Common myeloid progenitor, CD34-positive (primary cell): Measurements from ENCODE around the gene TYW3.
"Not testable (repeated sequence)": the region's sequence is repeated elsewhere in the genome, so short reads cannot be mapped to it uniquely, and the experiment has no call there.

Experiments used
- CTCF ChIA-PET: fragments of 350-600 bp; sonication (Branson Sonifier 250); formaldehyde crosslinking; loops from one replicate; lab custom pipeline; 2021; ENCODE audit warnings: antibody characterized with exemption; lab: Charles Lee
- POLR2A ChIA-PET: fragments of 350-600 bp; sonication (Branson Sonifier 250); formaldehyde crosslinking; loops from one replicate; lab custom pipeline; 2021; ENCODE audit warnings: antibody characterized with exemption; lab: Charles Lee
- DNase-seq, 3 donors: peaks; one replicate each; pipeline versions ENCODE4 v3.0.0 to v3.0.0-alpha.2; 2013
- H3K27ac ChIP-seq, 2 experiments: 1 replicate in 1 of 2; 2 replicates in 1 of 2; pipeline ENCODE4 v1.7.0; 2013; ENCODE audit warnings: inconsistent platforms in 2 of 2, low read length in 2 of 2, mild to moderate bottlenecking in 2 of 2, low read depth in 1 of 2, moderate library complexity in 1 of 2; ENCODE audit not compliant: severe bottlenecking in 2 of 2, insufficient read depth in 1 of 2, poor library complexity in 1 of 2
- H3K27me3 ChIP-seq, 5 experiments: replicated peaks in 2 of 5; 1 replicate in 3 of 5; 2 replicates in 2 of 5; pipeline versions ENCODE4 v1.6.1 to v1.7.0; 2013; ENCODE audit warnings: low read length in 4 of 5, mild to moderate bottlenecking in 2 of 5, moderate library complexity in 2 of 5, inconsistent platforms in 1 of 5; ENCODE audit not compliant: insufficient read depth in 5 of 5, control insufficient read depth in 4 of 5
- H3K36me3 ChIP-seq, 4 experiments: 1 replicate in 2 of 4; 2 replicates in 2 of 4; pipeline versions ENCODE4 v1.6.1 to v1.7.0; 2013; ENCODE audit warnings: low read length in 3 of 4, control low read depth in 1 of 4, mild to moderate bottlenecking in 1 of 4; ENCODE audit not compliant: control insufficient read depth in 4 of 4, insufficient read depth in 4 of 4
- H3K4me1 ChIP-seq, 4 experiments: 1 replicate in 3 of 4; 2 replicates in 1 of 4; pipeline versions ENCODE4 v1.6.1 to v1.7.1; 2013; ENCODE audit warnings: low read length in 3 of 4, mild to moderate bottlenecking in 3 of 4, control low read depth in 1 of 4, inconsistent platforms in 1 of 4, moderate library complexity in 1 of 4; ENCODE audit not compliant: control insufficient read depth in 4 of 4, insufficient read depth in 4 of 4; ENCODE audit errors: control extremely low read depth in 1 of 4
- H3K4me3 ChIP-seq, 7 experiments: 1 replicate in 4 of 7; 2 replicates in 3 of 7; pipeline versions ENCODE4 v1.5.1 to v1.7.0; 2013; ENCODE audit warnings: mild to moderate bottlenecking in 7 of 7, low read length in 6 of 7, moderate library complexity in 6 of 7, inconsistent platforms in 2 of 7, low read depth in 2 of 7, control low read depth in 1 of 7; ENCODE audit not compliant: insufficient read depth in 4 of 7, control insufficient read depth in 1 of 7; ENCODE audit errors: extremely low read depth in 1 of 7
- H3K9me3 ChIP-seq, 5 experiments: 1 replicate in 4 of 5; 2 replicates in 1 of 5; pipeline versions ENCODE4 v1.6.1 to v1.7.1; 2013; ENCODE audit warnings: low read length in 4 of 5, mild to moderate bottlenecking in 2 of 5, inconsistent platforms in 1 of 5, low read depth in 1 of 5, moderate library complexity in 1 of 5; ENCODE audit not compliant: control insufficient read depth in 4 of 5, insufficient read depth in 2 of 5; ENCODE audit errors: control extremely low read depth in 1 of 5
- WGBS: methylation state at CpG from one replicate; pipeline ENCODE4 v1.1.5; 2013; ENCODE audit not compliant: insufficient coverage; 5-methylcytosine and 5-hydroxymethylcytosine counted together

TYW3 gene

GRCh38 chr1:74729741-74730478 is 3.0 kb upstream of the TYW3 start:
- Histone ChIP-seq H3K9me3 (peaks cover 0 to 10% (median 8%) of the 10 kb centered on the region in 5 experiments), H3K36me3 (peaks cover 0 to 12% (median 3%) of the 10 kb centered on the region in 4 experiments), H3K27ac (no peak overlapping the region), H3K4me1 (peaks cover 6 to 27% (median 17%) of the 10 kb centered on the region in 4 experiments), H3K4me3 (no peak overlapping the region), H3K27me3 (no peaks in the 10 kb centered on the region)
- DNase-seq, result no peak
- ChIA-PET CTCF (interaction anchor here (1.6 kb wide), 1 partner anchor 40 kb away, joined by 4 read pairs; no protein-coding TSS in a partner anchor), POLR2A (no interaction called here)
- no CpG with 5 or more reads among the region's 6 CpGs for WGBS

GRCh38 chr1:74731399-74732052 is 1.4 kb upstream of the TYW3 start:
- POLR2A ChIA-PET, result no interaction called here
- H3K9me3 ChIP-seq, result peaks cover 0 to 3% (median 0%) of the 10 kb centered on the region in 5 experiments
- H3K4me3 ChIP-seq, result peak overlapping the region in 2 of 7 experiments; percentile 7 to 58
- H3K4me1 ChIP-seq, result peaks cover 6 to 29% (median 17%) of the 10 kb centered on the region in 4 experiments
- H3K27ac ChIP-seq, result no peak overlapping the region
- peaks cover 0 to 7% (median 3%) of the 10 kb centered on the region in 4 experiments for H3K36me3 ChIP-seq
- 51% methylated on average over 4 of the region's 11 CpGs for WGBS
- DNase-seq, result peak; percentile 2 to 18 (median 4)
- no peaks in the 10 kb centered on the region for H3K27me3 ChIP-seq
- CTCF ChIA-PET, result interaction anchor here (1.5 kb wide), 1 partner anchor 35 kb away, joined by 3 read pairs; no protein-coding TSS in a partner anchor

GRCh38 chr1:74732071-74732946 is 643 bp upstream of the TYW3 start:
- H3K27me3 ChIP-seq, H3K9me3 ChIP-seq, POLR2A ChIA-PET: not testable (repeated sequence)
- WGBS, result 17% methylated on average over 11 of the region's 17 CpGs
- H3K36me3 ChIP-seq, result peaks cover 2 to 13% (median 7%) of the 10 kb centered on the region in 4 experiments
- H3K4me3 ChIP-seq, result peak overlapping the region; percentile 88 to 100 (median 98)
- H3K4me1 ChIP-seq, result peaks cover 6 to 29% (median 17%) of the 10 kb centered on the region in 4 experiments
- CTCF ChIA-PET, result interaction anchor here (0.9 to 1.9 kb wide), 3 partner anchors 15 to 36 kb away, joined by 3 to 4 read pairs (median 3); no protein-coding TSS in a partner anchor
- H3K27ac ChIP-seq, result peak overlapping the region in 1 of 2 experiments; percentile 92
- DNase-seq, result peak in 1 of 3 donors; percentile 35

GRCh38 chr1:74733604-74734484 is 892 bp downstream of the TYW3 start:
- Histone ChIP-seq H3K4me1 (peaks cover 6 to 29% (median 17%) of the 10 kb centered on the region in 4 experiments), H3K27me3 (no peaks in the 10 kb centered on the region), H3K36me3 (peaks cover 8 to 24% (median 18%) of the 10 kb centered on the region in 4 experiments), H3K27ac (peak overlapping the region; percentile 83 to 92), H3K4me3 (peak overlapping the region in 6 of 7 experiments; percentile 90 to 100 (median 98)), H3K9me3 (peaks cover 0 to 3% (median 0%) of the 10 kb centered on the region in 5 experiments)
- ChIA-PET CTCF (interaction anchor here (0.9 to 1.9 kb wide), 9 partner anchors 11 to 536 kb away, joined by 3 to 4 read pairs (median 3); partner anchors contain the start of genes FPGT and LRRIQ3), POLR2A (no interaction called here)
- peak; percentile 82 to 91 (median 90) for DNase-seq
- 40% methylated on average over 6 of the region's 11 CpGs for WGBS

- H3K9me3 ChIP-seq, result peaks cover 0 to 6% (median 3%) of the 10 kb centered on the region in 5 experiments
- ChIA-PET CTCF (no interaction called here), POLR2A (no interaction called here)
- H3K4me3 ChIP-seq, result no peak overlapping the region
- H3K27me3 ChIP-seq, result no peaks in the 10 kb centered on the region
- 75% methylated on average over 2 of the region's 4 CpGs for WGBS
- no peak overlapping the region for H3K27ac ChIP-seq
- DNase-seq, result no peak
- peaks cover 10 to 53% (median 33%) of the 10 kb centered on the region in 4 experiments for H3K36me3 ChIP-seq
- peaks cover 6 to 18% (median 13%) of the 10 kb centered on the region in 4 experiments for H3K4me1 ChIP-seq
Observed at GRCh38 chr1:74737333-74737732, 4.4 kb downstream of the TYW3 start.
